GM20000 (cell line): ENCODE measurements around the gene CYSTM1.

Source experiments
- DNase-seq: peaks from one replicate; pipeline ENCODE4 v3.0.0; 2012; ENCODE audit warnings: low spot score
- TF ChIP-seq, protein P1 (sequence below): IDR thresholded peaks from 2 replicates; pipeline ENCODE4 v1.5.1; 2012; ENCODE audit warnings: mild to moderate bottlenecking, control low read depth; ENCODE audit errors: extremely low read depth, missing control alignments

CYSTM1 gene

DNA sequence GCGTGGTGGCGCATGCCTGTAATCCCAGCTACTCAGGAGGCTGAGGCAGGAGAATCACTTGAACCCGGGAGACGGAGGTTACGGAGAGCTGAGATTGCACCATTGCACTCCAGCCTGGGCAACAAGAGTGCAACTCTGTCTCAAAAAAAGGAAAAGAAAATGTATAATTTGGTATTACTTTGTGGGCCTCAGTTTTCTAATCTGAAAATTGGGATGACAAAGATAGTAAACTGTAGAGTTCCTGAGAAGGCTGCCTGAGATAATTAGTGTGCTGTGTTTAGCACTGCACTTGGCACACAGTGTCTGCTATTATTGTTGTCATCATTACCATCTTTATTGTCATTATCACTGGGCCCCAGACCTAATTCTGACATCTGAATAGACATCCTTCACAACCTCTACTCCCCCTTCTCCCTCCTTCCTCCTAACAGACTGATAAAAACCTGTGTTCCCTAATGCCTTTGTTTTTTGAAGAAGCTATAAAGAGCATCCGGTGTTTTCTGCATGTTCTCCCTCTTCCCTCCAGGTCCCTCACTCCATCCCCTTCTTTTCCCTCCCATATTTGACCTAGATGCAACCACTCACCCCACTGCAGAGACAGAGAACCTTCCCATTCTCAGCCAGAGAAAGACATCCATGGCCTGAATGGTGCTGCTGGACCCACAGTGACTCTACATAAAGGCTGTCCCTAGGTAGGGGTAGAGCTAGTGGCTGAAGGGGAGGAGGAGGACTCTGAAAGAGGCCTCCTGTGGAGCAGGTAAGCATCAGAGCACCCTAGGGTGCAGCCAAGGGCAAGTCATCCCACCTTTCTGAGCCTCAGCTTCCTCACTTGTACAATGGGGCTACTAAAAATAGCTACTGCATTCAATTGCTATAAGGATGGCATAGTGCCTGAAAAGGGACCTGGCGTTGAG lies 15.7 kb upstream of the CYSTM1 start:
- TF ChIP-seq, protein P1, sequence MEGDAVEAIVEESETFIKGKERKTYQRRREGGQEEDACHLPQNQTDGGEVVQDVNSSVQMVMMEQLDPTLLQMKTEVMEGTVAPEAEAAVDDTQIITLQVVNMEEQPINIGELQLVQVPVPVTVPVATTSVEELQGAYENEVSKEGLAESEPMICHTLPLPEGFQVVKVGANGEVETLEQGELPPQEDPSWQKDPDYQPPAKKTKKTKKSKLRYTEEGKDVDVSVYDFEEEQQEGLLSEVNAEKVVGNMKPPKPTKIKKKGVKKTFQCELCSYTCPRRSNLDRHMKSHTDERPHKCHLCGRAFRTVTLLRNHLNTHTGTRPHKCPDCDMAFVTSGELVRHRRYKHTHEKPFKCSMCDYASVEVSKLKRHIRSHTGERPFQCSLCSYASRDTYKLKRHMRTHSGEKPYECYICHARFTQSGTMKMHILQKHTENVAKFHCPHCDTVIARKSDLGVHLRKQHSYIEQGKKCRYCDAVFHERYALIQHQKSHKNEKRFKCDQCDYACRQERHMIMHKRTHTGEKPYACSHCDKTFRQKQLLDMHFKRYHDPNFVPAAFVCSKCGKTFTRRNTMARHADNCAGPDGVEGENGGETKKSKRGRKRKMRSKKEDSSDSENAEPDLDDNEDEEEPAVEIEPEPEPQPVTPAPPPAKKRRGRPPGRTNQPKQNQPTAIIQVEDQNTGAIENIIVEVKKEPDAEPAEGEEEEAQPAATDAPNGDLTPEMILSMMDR = no peak
- DNase-seq = no peak

DNA sequence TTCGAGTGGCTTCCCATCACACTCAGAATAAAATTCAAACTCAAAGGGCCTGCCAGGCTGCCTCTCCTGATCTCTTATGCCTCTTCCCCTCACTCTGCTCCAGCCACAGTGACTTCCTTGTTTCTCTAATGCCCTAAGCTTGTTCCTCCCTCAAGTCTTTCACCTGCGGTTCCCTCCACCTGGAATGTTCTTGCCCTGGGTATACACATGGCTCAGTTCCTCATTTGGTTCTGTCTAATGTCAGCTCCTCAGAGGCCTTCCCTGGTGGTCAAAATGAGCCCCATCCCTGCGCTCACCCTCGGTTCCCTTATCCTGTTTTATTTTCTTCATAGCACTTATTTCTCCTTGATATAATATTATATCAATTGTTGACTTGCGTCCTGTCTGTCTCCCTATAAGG lies 12.7 kb upstream of the CYSTM1 start:
- no peak for DNase-seq
- TF ChIP-seq, protein P1 = no peak

DNA sequence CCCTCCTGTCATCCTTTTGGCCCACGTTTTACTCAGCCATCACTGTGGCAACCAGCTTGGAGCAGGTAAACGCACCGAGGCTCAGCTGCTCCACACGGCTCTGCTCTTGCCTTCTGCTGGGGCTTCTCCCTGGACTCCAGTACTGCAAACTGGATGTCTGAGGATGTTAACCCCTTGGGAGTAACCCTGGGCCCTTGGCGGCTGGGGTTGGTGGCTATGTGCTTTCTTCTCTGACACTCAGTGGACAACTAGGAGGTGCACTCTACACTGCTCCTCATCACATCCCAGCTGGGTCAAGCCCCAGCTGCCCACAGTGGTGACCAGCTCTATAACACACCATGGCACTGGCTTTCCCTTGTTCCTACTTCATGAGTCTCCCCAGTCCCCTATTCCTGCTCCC lies 12.2 kb upstream of the CYSTM1 start:
- no peak for DNase-seq
- TF ChIP-seq, protein P1 = no peak

DNA sequence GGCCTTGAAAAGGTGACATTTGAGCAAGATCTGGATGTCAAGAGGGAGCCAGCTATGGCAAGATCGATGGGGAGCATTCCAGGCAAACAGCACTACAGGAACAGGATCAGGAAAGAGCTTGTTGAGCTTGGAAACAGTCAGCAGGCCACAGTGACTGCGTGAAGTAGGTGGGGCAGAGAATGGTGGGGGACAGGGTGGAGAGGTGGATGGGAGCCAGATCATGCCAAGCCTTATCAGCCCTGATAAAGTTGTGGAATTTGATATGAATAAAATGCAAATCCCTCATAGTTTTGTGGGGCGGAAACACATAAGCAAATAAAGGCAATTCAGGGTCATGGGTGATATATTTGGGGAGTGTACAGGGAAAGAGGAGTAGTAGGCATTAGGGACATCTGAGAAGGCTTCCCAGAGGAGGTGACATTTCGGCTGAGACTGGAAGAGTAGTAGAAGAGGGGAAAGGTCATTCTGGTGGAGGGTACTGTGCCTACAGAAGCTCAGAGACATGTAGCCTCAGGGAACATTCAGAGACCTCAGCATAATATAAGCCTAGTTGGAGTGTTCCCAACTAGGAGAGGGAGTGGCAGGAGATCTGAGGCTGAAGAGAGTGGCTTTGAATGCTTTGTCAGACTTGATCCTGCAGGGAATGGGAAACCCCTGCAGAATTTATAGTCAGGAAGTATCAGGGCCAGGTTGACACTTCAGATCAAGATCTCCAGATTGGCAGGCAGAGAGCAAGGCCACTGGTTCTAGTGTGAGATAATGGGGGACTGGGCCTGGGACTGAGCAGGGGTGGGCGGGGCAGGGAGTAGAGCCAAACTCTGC lies 9.7 kb upstream of the CYSTM1 start:
- TF ChIP-seq, protein P1 = no peak
- no peak for DNase-seq

DNA sequence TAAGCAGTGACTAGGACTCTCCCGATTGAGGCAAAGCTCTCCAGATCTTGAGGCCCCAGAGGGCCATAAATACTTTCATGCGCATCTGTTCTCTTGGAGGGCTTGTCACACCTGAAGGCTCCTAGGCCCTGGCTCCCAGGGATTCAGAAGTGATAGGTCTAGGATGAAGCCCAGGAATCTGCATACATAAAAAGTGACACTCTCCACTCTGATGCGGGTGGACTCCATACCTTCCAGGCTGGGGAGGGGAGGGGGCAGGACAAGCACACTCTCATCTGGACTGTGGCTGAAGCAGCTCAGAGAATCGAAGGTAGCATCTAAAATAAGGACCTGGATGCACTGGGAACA lies 9.1 kb upstream of the CYSTM1 start:
- TF ChIP-seq, protein P1 = no peak
- no peak for DNase-seq

DNA sequence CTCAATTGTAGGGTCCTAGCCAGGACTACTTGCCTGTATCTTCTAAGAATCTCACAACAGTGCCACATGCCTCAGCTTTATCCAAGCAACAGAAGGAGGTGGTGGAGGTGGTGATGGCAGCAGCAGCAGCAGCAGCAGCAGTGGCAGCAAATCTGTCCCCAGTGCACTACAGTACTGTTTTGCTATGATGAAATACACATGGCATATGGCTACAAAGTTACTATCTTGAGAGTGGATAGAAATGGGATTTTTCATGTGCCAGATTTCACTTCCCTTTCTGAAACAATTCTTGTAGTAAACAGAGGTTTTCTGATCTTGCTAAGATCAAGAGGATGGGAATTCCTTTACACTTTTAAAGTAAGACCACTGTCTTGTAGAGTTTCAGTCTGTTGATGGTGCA lies 8.1 kb upstream of the CYSTM1 start:
- DNase-seq = no peak

More for the DNA sequence above, 8.1 kb upstream of the CYSTM1 start:
- TF ChIP-seq, protein P1 = no peak
